ENCODE data around the gene MAGT1. TPM values are rescaled to one million over a fixed set of nuclear protein-coding genes. Genes with fewer than 3 reads are reported as not detected.
A peak's percentile ranks its signal among the peaks of the same experiment; 100 is the strongest.
"Not testable (repeated sequence)": the region's sequence is repeated elsewhere in the genome, so short reads cannot be mapped to it uniquely, and the experiment has no call there.

MAGT1 gene
- total RNA-seq, 6 experiments from 2014 or later, result 54.8 to 78.3 (median 65.9) TPM

GRCh38 chrX:77900688-77901087 lies 5.5 kb upstream of the MAGT1 start:
- no peak for TF ChIP-seq POLR2A (IDR thresholded peaks at IDR 0.05)
- TF ChIP-seq, protein P1, sequence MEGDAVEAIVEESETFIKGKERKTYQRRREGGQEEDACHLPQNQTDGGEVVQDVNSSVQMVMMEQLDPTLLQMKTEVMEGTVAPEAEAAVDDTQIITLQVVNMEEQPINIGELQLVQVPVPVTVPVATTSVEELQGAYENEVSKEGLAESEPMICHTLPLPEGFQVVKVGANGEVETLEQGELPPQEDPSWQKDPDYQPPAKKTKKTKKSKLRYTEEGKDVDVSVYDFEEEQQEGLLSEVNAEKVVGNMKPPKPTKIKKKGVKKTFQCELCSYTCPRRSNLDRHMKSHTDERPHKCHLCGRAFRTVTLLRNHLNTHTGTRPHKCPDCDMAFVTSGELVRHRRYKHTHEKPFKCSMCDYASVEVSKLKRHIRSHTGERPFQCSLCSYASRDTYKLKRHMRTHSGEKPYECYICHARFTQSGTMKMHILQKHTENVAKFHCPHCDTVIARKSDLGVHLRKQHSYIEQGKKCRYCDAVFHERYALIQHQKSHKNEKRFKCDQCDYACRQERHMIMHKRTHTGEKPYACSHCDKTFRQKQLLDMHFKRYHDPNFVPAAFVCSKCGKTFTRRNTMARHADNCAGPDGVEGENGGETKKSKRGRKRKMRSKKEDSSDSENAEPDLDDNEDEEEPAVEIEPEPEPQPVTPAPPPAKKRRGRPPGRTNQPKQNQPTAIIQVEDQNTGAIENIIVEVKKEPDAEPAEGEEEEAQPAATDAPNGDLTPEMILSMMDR (IDR thresholded peaks at IDR 0.05), result no peak
- no peaks in the 10 kb centered on the region for H3K4me1 ChIP-seq
- peak overlapping the region; percentile 71 to 80 (median 78) for H3K27ac ChIP-seq
- peaks cover 0 to 9% (median 0%) of the 10 kb centered on the region in 4 donors for H3K36me3 ChIP-seq
- H3K27me3 ChIP-seq, result no peaks in the 10 kb centered on the region
- 20% methylated on average over 1 of the region's 1 CpG for WGBS (ENCODE audit: insufficient coverage, low coverage, low lambda C conversion rate, missing lambda C conversion rate)
- no peaks in the 10 kb centered on the region for H3K9me3 ChIP-seq
- H3K4me3 ChIP-seq, result peak overlapping the region; percentile 38 to 66 (median 65)
- peak in 1 of 4 donors; percentile 24 for ATAC-seq
- intact Hi-C loops (cut with DNase I), result no loop called here
- no peak for DNase-seq

GRCh38 chrX:77899081-77899828 lies 4.0 kb upstream of the MAGT1 start, which contains the start of gene COX7B:
Gene COX7B, plus strand, starts transcription at chrX:77899468. Its CDS starts 86 bp downstream, at chrX:77899554.
- peaks cover 0 to 9% (median 0%) of the 10 kb centered on the region in 4 donors for H3K36me3 ChIP-seq
- H3K27me3 ChIP-seq, result no peaks in the 10 kb centered on the region
- H3K4me3 ChIP-seq, result peak within 1 kb of the TSS; percentile 38 to 66 (median 65)
- peak in 1 of 3 donors; percentile 63 for DNase-seq
- no peaks in the 10 kb centered on the region for H3K4me1 ChIP-seq
- 23% methylated on average over 28 of the region's 28 CpGs for WGBS (ENCODE audit: insufficient coverage, low coverage, low lambda C conversion rate, missing lambda C conversion rate)
- ATAC-seq, result peak; percentile 76 to 81 (median 80)
- H3K27ac ChIP-seq, result peak within 1 kb of the TSS; percentile 71 to 80 (median 78)
- TF ChIP-seq, protein P1 (IDR thresholded peaks at IDR 0.05), result peak in 3 of 4 donors; percentile 24 to 39 (median 37)
- TF ChIP-seq POLR2A (IDR thresholded peaks at IDR 0.05), result peak; percentile 84
- intact Hi-C loops (cut with DNase I), result no loop called here
- H3K9me3 ChIP-seq, result no peaks in the 10 kb centered on the region

DNA sequence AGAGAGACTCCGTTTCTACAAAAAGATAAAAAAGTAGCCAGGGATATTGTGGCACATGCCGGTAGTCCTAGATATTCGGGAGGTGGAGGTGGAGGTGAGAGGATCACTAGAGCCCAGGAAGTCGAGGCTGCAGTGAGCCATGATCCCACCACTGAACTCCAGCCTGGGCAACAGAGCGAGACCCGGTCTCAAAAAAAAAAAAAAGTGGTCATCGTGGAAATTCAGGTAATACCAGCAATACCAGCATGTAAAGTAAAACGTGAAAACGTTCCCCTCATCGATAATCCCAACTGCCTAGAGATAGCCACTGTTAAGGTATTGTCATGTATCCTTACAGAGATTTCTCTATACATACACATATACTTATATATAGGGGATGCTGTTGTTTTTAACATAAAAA lies 1.5 kb downstream of the MAGT1 start:
- no peak for DNase-seq
- WGBS (ENCODE audit: insufficient coverage, low coverage, low lambda C conversion rate, missing lambda C conversion rate), result 50% methylated on average over 7 of the region's 10 CpGs
- H3K27ac ChIP-seq, result no peak overlapping the region
- H3K4me3 ChIP-seq, result peak overlapping the region in 2 of 3 donors; percentile 57 to 67
- H3K36me3 ChIP-seq, result no peaks in the 10 kb centered on the region
- no peaks in the 10 kb centered on the region for H3K27me3 ChIP-seq
- H3K4me1 ChIP-seq, result peaks cover 0 to 8% (median 2%) of the 10 kb centered on the region in 4 donors
- no peak for TF ChIP-seq POLR2A (IDR thresholded peaks at IDR 0.05)
- TF ChIP-seq, protein P1 (IDR thresholded peaks at IDR 0.05), result no peak
- intact Hi-C loops (cut with DNase I), result no loop called here
- ATAC-seq, result no peak
- H3K9me3 ChIP-seq, result no peaks in the 10 kb centered on the region

DNA sequence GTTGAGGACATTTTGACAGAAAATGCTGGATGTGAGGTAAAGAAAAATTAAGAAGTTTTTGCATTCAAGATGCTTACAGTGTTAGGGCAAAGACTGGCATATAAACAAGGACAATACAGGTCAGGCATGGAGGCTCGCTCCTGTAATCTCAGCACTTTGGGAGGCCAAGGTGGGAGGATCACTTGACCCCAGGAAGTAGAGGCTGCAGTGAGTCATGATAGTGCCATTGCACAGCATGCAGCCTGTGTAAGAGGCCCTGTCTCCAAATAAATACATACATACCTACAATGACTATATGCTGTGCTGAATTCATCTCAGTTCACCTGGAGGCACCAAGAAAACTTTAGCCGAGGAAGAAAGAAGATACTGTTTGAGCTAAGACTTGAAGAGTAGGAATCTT lies 2.3 kb downstream of the MAGT1 start:
- whole genome bisulfite sequencing (ENCODE audit: insufficient coverage, low coverage, low lambda C conversion rate, missing lambda C conversion rate), result 67% methylated on average over 1 of the region's 2 CpGs
- no peak for TF ChIP-seq POLR2A (IDR thresholded peaks at IDR 0.05)
- TF ChIP-seq, protein P1 (IDR thresholded peaks at IDR 0.05), result no peak
- Histone ChIP-seq H3K27ac (no peak overlapping the region), H3K27me3 (no peaks in the 10 kb centered on the region), H3K36me3 (no peaks in the 10 kb centered on the region), H3K9me3 (no peaks in the 10 kb centered on the region), H3K4me3 (no peak overlapping the region), H3K4me1 (peaks cover 0 to 8% (median 2%) of the 10 kb centered on the region in 4 donors)
- DNase-seq (no peak), ATAC-seq (no peak)
- intact Hi-C loops (cut with DNase I), result no loop called here

- H3K9me3 ChIP-seq; DNase-seq; H3K36me3 ChIP-seq; intact Hi-C loops (cut with DNase I); H3K27ac ChIP-seq; ATAC-seq; H3K4me3 ChIP-seq; H3K27me3 ChIP-seq; H3K4me1 ChIP-seq: not testable (repeated sequence)
- 88% methylated on average over 4 of the region's 4 CpGs for WGBS (ENCODE audit: insufficient coverage, low coverage, low lambda C conversion rate, missing lambda C conversion rate)
These were observed 13.8 kb downstream of the MAGT1 start for GRCh38 chrX:77881418-77881817.
